Smooth muscle cell (in vitro differentiated cells): ENCODE data around the gene SIM2. TPM values are rescaled to one million over a fixed set of nuclear protein-coding genes. Genes with fewer than 3 reads are reported as not detected.

Experiments used
- DNase-seq: peaks from one replicate; lab custom pipeline; 2025; ENCODE audit not compliant: unreplicated experiment; lab: John Stamatoyannopoulos, UW
- H2AFZ ChIP-seq: fragments of 200-600 bp; sonication (generic); 2 replicates; pipeline ENCODE4 v1.6.0; 2016; ENCODE audit warnings: antibody characterized with exemption, low read depth, mild to moderate bottlenecking
- H3F3A ChIP-seq: fragments of 200-600 bp; sonication (generic); 2 replicates; pipeline ENCODE4 v1.6.0; 2017; ENCODE audit warnings: antibody characterized with exemption, low read depth
- H3K27ac ChIP-seq: fragments of 200-600 bp; sonication (generic); 2 replicates; pipeline ENCODE4 v1.5.1; 2016; ENCODE audit warnings: low read depth, mild to moderate bottlenecking
- H3K27me3 ChIP-seq: fragments of 200-600 bp; sonication (generic); 2 replicates; pipeline ENCODE4 v1.6.1; 2016; ENCODE audit warnings: low read depth, mild to moderate bottlenecking
- H3K36me3 ChIP-seq: fragments of 200-600 bp; sonication (generic); 2 replicates; pipeline ENCODE4 v1.5.1; 2016; ENCODE audit warnings: low read depth
- H3K4me1 ChIP-seq: fragments of 200-600 bp; sonication (generic); 2 replicates; pipeline ENCODE4 v1.5.1; 2016; ENCODE audit warnings: low read depth
- H3K4me2 ChIP-seq: fragments of 200-600 bp; sonication (generic); 2 replicates; pipeline ENCODE4 v1.6.0; 2016; ENCODE audit warnings: mild to moderate bottlenecking
- H3K4me3 ChIP-seq: fragments of 200-600 bp; sonication (generic); 2 replicates; pipeline ENCODE4 v1.5.1; 2016; ENCODE audit warnings: mild to moderate bottlenecking
- H3K79me2 ChIP-seq: fragments of 200-600 bp; sonication (generic); 2 replicates; pipeline ENCODE4 v1.6.0; 2016; ENCODE audit warnings: low read depth, mild to moderate bottlenecking
- H3K9ac ChIP-seq: fragments of 200-600 bp; sonication (generic); 2 replicates; pipeline ENCODE4 v1.6.0; 2016; ENCODE audit warnings: low read depth
- H3K9me3 ChIP-seq: fragments of 200-600 bp; sonication (generic); replicated peaks from 2 replicates; pipeline ENCODE4 v1.5.1; 2016; ENCODE audit warnings: low read depth
- H4K20me1 ChIP-seq: fragments of 200-600 bp; sonication (generic); 2 replicates; pipeline ENCODE4 v1.6.0; 2016; ENCODE audit warnings: low read depth
- CTCF ChIP-seq: fragments of 200-600 bp; sonication (generic); IDR thresholded peaks from 2 replicates; pipeline ENCODE4 v1.5.1; 2017; ENCODE audit warnings: borderline replicate concordance, mild to moderate bottlenecking, antibody characterized with exemption; ENCODE audit not compliant: insufficient read depth, poor library complexity, severe bottlenecking
- WGBS: methylation state at CpG from one replicate; pipeline ENCODE4 v1.1.7; 2016; ENCODE audit warnings: low lambda C conversion rate; 5-methylcytosine and 5-hydroxymethylcytosine counted together
- polyA plus RNA-seq: library from polyadenylated mRNA; unstranded; fragments of >200 nt; fragmentation: Nextera tagmentation; extraction: Ambion mirVana; gene quantifications from 2 replicates; pipeline ENCODE4 v1.2.1, GENCODE V29; 2016
- total RNA-seq: library from RNA; depleted of rRNA; stranded (reverse); fragments of >200 nt; gene quantifications from 2 replicates; pipeline ENCODE4 v1.2.3, GENCODE V29; 2014

SIM2 gene
- total and polyA plus RNA-seq, 2 experiments from 2014 or later: 0.25 TPM; not detected in 1

- 89% methylated on average over 8 of the region's 8 CpGs for WGBS
- Histone ChIP-seq H2AFZ (no peak overlapping the region), H3K4me3 (no peak overlapping the region), H3K4me2 (no peak overlapping the region), H3K27ac (peak overlapping the region; percentile 21), H3K4me1 (no peaks in the 10 kb centered on the region), H3F3A (no peaks in the 10 kb centered on the region), H3K79me2 (no peaks in the 10 kb centered on the region), H3K9me3 (no peaks in the 10 kb centered on the region), H3K9ac (no peak overlapping the region), H3K36me3 (no peaks in the 10 kb centered on the region), H3K27me3 (no peaks in the 10 kb centered on the region), H4K20me1 (no peaks in the 10 kb centered on the region)
- no peak for DNase-seq
- TF ChIP-seq CTCF: no peak
Observed at GRCh38 chr21:36783612-36784374, 84.9 kb downstream of the SIM2 start.

- Histone ChIP-seq H3K79me2 (no peaks in the 10 kb centered on the region), H3K4me2 (no peak overlapping the region), H3K27me3 (no peaks in the 10 kb centered on the region), H3K4me3 (no peak overlapping the region), H3K9ac (no peak overlapping the region), H2AFZ (no peak overlapping the region), H3K9me3 (no peaks in the 10 kb centered on the region), H3K36me3 (no peaks in the 10 kb centered on the region), H4K20me1 (no peaks in the 10 kb centered on the region), H3K4me1 (no peaks in the 10 kb centered on the region), H3K27ac (no peak overlapping the region), H3F3A (no peaks in the 10 kb centered on the region)
- 83% methylated on average over 12 of the region's 12 CpGs for WGBS
- TF ChIP-seq CTCF: no peak
- DNase-seq: no peak
Observed at GRCh38 chr21:36784947-36785346, 86.0 kb downstream of the SIM2 start.

GRCh38 chr21:36785615-36786014, 86.7 kb downstream of the SIM2 start:
- no peak for TF ChIP-seq CTCF
- Histone ChIP-seq H3K27me3 (no peaks in the 10 kb centered on the region), H2AFZ (no peak overlapping the region), H3K36me3 (no peaks in the 10 kb centered on the region), H3K4me2 (no peak overlapping the region), H3K79me2 (no peaks in the 10 kb centered on the region), H4K20me1 (no peaks in the 10 kb centered on the region), H3K9ac (no peak overlapping the region), H3K4me3 (no peak overlapping the region), H3F3A (no peaks in the 10 kb centered on the region), H3K4me1 (no peaks in the 10 kb centered on the region), H3K27ac (no peak overlapping the region), H3K9me3 (no peaks in the 10 kb centered on the region)
- DNase-seq: no peak
- WGBS: 97% methylated on average over 2 of the region's 2 CpGs

- Histone ChIP-seq H2AFZ (no peak overlapping the region), H3K79me2 (no peaks in the 10 kb centered on the region), H3K4me2 (no peak overlapping the region), H3K9me3 (no peaks in the 10 kb centered on the region), H3K27me3 (no peaks in the 10 kb centered on the region), H3K9ac (no peak overlapping the region), H3F3A (no peaks in the 10 kb centered on the region), H3K36me3 (no peaks in the 10 kb centered on the region), H4K20me1 (no peaks in the 10 kb centered on the region), H3K4me1 (no peaks in the 10 kb centered on the region), H3K4me3 (no peak overlapping the region), H3K27ac (no peak overlapping the region)
- TF ChIP-seq CTCF: no peak
- WGBS: 96% methylated on average over 4 of the region's 4 CpGs
- DNase-seq: no peak
Observed at GRCh38 chr21:36786186-36786585, 87.3 kb downstream of the SIM2 start.
